HL-60 (cell line): ENCODE results near the gene SUPT3H.

Experiments
- DNase-seq, 2 experiments: peaks; one replicate each; pipeline ENCODE4 v3.0.0-alpha.2; 2010 to 2020; ENCODE audit warnings: low read depth in 1 of 2, low spot score in 1 of 2
- H3K27ac ChIP-seq: fragments of 250-450 bp; sonication (Bioruptor Pico); replicated peaks from 2 replicates; pipeline ENCODE4 v1.5.1; 2020; ENCODE audit warnings: mild to moderate bottlenecking, moderate library complexity
- H3K27me3 ChIP-seq: fragments of 250-450 bp; sonication (Bioruptor Pico); 2 replicates; pipeline ENCODE4 v1.5.1; 2021; ENCODE audit warnings: mild to moderate bottlenecking, moderate library complexity; ENCODE audit not compliant: insufficient read depth, poor library complexity, severe bottlenecking
- H3K4me3 ChIP-seq: replicated peaks from 2 replicates; pipeline ENCODE4 v1.5.1; 2011; ENCODE audit warnings: mild to moderate bottlenecking, control low read depth, low read length; ENCODE audit not compliant: insufficient read depth
- GABPA ChIP-seq: IDR thresholded peaks from 2 replicates; pipeline ENCODE4 v1.6.1; 2012; ENCODE audit warnings: low read depth
- POLR2AphosphoS5 ChIP-seq: IDR thresholded peaks from 2 replicates; pipeline ENCODE4 v1.6.1; 2012; ENCODE audit warnings: low read depth
- SPI1 ChIP-seq: IDR thresholded peaks from 2 replicates; pipeline ENCODE4 v1.6.1; 2012; ENCODE audit warnings: low read depth, mild to moderate bottlenecking, borderline replicate concordance
- TF ChIP-seq, protein P1 (sequence below): IDR thresholded peaks from 2 replicates; pipeline ENCODE4 v1.6.1; 2012; ENCODE audit warnings: low read depth; ENCODE audit not compliant: insufficient replicate concordance
- TF ChIP-seq, protein P2 (sequence below): IDR thresholded peaks from one replicate; pipeline ENCODE4 v1.5.1; 2011; ENCODE audit warnings: low read length, control low read depth, inconsistent platforms; ENCODE audit not compliant: insufficient read depth

The SUPT3H gene

GRCh38 chr6:44969446-44970185 lies 408.1 kb downstream of the SUPT3H start:
- H3K4me3 ChIP-seq = no peak overlapping the region
- DNase-seq = no peak
- TF ChIP-seq POLR2AphosphoS5 (no peak), SPI1 (no peak), GABPA (no peak)
- TF ChIP-seq, protein P1, sequence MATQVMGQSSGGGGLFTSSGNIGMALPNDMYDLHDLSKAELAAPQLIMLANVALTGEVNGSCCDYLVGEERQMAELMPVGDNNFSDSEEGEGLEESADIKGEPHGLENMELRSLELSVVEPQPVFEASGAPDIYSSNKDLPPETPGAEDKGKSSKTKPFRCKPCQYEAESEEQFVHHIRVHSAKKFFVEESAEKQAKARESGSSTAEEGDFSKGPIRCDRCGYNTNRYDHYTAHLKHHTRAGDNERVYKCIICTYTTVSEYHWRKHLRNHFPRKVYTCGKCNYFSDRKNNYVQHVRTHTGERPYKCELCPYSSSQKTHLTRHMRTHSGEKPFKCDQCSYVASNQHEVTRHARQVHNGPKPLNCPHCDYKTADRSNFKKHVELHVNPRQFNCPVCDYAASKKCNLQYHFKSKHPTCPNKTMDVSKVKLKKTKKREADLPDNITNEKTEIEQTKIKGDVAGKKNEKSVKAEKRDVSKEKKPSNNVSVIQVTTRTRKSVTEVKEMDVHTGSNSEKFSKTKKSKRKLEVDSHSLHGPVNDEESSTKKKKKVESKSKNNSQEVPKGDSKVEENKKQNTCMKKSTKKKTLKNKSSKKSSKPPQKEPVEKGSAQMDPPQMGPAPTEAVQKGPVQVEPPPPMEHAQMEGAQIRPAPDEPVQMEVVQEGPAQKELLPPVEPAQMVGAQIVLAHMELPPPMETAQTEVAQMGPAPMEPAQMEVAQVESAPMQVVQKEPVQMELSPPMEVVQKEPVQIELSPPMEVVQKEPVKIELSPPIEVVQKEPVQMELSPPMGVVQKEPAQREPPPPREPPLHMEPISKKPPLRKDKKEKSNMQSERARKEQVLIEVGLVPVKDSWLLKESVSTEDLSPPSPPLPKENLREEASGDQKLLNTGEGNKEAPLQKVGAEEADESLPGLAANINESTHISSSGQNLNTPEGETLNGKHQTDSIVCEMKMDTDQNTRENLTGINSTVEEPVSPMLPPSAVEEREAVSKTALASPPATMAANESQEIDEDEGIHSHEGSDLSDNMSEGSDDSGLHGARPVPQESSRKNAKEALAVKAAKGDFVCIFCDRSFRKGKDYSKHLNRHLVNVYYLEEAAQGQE = no peak
- TF ChIP-seq, protein P2, sequence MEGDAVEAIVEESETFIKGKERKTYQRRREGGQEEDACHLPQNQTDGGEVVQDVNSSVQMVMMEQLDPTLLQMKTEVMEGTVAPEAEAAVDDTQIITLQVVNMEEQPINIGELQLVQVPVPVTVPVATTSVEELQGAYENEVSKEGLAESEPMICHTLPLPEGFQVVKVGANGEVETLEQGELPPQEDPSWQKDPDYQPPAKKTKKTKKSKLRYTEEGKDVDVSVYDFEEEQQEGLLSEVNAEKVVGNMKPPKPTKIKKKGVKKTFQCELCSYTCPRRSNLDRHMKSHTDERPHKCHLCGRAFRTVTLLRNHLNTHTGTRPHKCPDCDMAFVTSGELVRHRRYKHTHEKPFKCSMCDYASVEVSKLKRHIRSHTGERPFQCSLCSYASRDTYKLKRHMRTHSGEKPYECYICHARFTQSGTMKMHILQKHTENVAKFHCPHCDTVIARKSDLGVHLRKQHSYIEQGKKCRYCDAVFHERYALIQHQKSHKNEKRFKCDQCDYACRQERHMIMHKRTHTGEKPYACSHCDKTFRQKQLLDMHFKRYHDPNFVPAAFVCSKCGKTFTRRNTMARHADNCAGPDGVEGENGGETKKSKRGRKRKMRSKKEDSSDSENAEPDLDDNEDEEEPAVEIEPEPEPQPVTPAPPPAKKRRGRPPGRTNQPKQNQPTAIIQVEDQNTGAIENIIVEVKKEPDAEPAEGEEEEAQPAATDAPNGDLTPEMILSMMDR = no peak

DNA sequence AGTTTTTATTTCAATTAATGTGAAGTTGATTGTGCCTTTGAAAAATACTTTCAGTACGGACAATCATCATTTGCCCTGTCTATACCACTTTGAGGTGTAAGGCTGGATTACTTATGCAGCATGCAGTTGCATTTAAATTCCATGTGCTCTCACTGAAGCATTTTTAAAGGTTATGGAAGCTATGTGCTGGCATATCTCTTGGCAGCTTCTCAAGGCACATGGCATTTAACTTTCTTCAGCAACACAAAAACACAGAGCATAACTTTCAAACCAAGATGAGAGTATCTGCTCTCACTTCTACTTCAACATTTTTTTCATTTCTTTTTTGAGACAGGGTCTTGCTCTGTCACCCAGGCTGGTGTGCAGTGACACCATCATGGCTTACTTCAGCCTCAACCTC lies 410.3 kb downstream of the SUPT3H start:
- no peaks in the 10 kb centered on the region for H3K27me3 ChIP-seq
- no peak overlapping the region for H3K4me3 ChIP-seq
- TF ChIP-seq, protein P1 = no peak
- TF ChIP-seq, protein P2 = no peak
- TF ChIP-seq GABPA (no peak), SPI1 (no peak)
- no peak for DNase-seq
- no peak overlapping the region for H3K27ac ChIP-seq

More at GRCh38 chr6:44969446-44970185, 408.1 kb downstream of the SUPT3H start:
- Histone ChIP-seq H3K27me3 (no peaks in the 10 kb centered on the region), H3K27ac (no peak overlapping the region)

DNA sequence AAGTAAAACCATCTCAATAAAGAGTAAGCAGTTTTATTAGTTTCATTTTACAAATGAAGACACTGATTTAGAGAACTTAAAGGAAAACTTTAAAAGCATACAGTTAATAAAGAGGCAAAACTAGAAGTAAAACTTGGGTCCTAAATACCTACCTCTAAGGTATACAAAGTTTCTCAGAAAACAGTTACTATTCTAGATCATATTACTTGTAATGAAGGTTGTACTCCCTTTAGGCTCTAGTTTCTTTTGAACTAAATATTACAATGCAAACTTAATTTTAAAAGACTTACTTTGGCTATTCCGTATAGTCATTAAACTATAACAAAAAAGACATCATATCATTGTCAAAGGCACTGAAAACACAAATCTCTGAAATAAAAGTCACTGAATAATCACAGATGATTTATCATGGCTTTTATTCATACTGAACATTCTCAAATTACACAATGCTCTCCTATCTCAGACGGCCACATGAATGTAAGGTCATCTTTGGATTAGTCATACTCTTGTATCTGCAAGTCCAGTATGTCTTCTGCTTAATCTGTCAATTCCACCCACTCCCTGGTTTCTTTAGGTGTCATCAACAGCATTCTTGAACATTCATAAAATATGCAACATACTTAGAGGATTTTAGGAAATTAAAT lies 411.2 kb downstream of the SUPT3H start:
- TF ChIP-seq POLR2AphosphoS5 = no peak
- TF ChIP-seq, protein P1 = no peak
- TF ChIP-seq SPI1 = no peak
- TF ChIP-seq, protein P2 = no peak
- TF ChIP-seq GABPA = no peak
- DNase-seq = no peak
- no peak overlapping the region for H3K27ac ChIP-seq

More for the DNA sequence above, 411.2 kb downstream of the SUPT3H start:
- Histone ChIP-seq H3K4me3 (no peak overlapping the region), H3K27me3 (no peaks in the 10 kb centered on the region)
